ENCODE results near the gene CCR4.
"Not testable (repeated sequence)": the region's sequence is repeated elsewhere in the genome, so short reads cannot be mapped to it uniquely, and the experiment has no call there.

Gene CCR4

GRCh38 chr3:32951410-32951811 lies at the start of gene CCR4:
Gene CCR4 (plus strand): TSS chr3:32951644. CDS start chr3:32953423, 1,779 bp downstream.
- TF ChIP-seq CTCF (IDR thresholded peaks at IDR 0.05; ENCODE audit: insufficient read depth, missing control alignments), result no peak
- FAIRE-seq, result no peak
- no peak for DNase-seq (ENCODE audit: insufficient read length, low spot score)

GRCh38 chr3:32902887-32903371 lies 48.5 kb upstream of the CCR4 start:
- not testable (repeated sequence) for FAIRE-seq; DNase-seq (ENCODE audit: insufficient read length, low spot score)
- peak; percentile 40 for TF ChIP-seq CTCF (IDR thresholded peaks at IDR 0.05; ENCODE audit: insufficient read depth, missing control alignments)

GRCh38 chr3:32903953-32904352 lies 47.5 kb upstream of the CCR4 start:
- FAIRE-seq (no peak), DNase-seq (ENCODE audit: insufficient read length, low spot score) (no peak)
- no peak for TF ChIP-seq CTCF (IDR thresholded peaks at IDR 0.05; ENCODE audit: insufficient read depth, missing control alignments)

- no peak for TF ChIP-seq CTCF (IDR thresholded peaks at IDR 0.05; ENCODE audit: insufficient read depth, missing control alignments)
- FAIRE-seq, result no peak
- DNase-seq (ENCODE audit: insufficient read length, low spot score), result no peak
These were observed 41.4 kb upstream of the CCR4 start for GRCh38 chr3:32909999-32910398.

GRCh38 chr3:32910954-32911353 lies 40.5 kb upstream of the CCR4 start:
- no peak for FAIRE-seq
- DNase-seq (ENCODE audit: insufficient read length, low spot score), result no peak
- TF ChIP-seq CTCF (IDR thresholded peaks at IDR 0.05; ENCODE audit: insufficient read depth, missing control alignments), result no peak

GRCh38 chr3:32912046-32912445 lies 39.4 kb upstream of the CCR4 start:
- no peak for DNase-seq (ENCODE audit: insufficient read length, low spot score)
- TF ChIP-seq CTCF (IDR thresholded peaks at IDR 0.05; ENCODE audit: insufficient read depth, missing control alignments), result no peak
- no peak for FAIRE-seq

GRCh38 chr3:32913790-32914446 lies 37.5 kb upstream of the CCR4 start:
- DNase-seq (ENCODE audit: insufficient read length, low spot score) (no peak), FAIRE-seq (no peak)
- TF ChIP-seq CTCF (IDR thresholded peaks at IDR 0.05; ENCODE audit: insufficient read depth, missing control alignments), result no peak

Measured in D721Med (cell line).